SU-DHL-6 (cell line): ENCODE data around the gene MFN2.

Experiments used
- EZH2phosphoT487 ChIP-seq: fragments of 200-600 bp; sonication (generic), shearing (Covaris generic); conservative IDR thresholded peaks from 2 replicates; pipeline ENCODE4 v1.6.1; 2018; ENCODE audit warnings: mild to moderate bottlenecking, antibody characterized with exemption, low read length, moderate library complexity, mixed read lengths
- TF ChIP-seq, protein P1 (sequence below): fragments of 200-600 bp; sonication (generic); IDR thresholded peaks from one replicate; pipeline ENCODE4 v1.5.1; 2017; ENCODE audit warnings: antibody characterized with exemption, mild to moderate bottlenecking, low read length, moderate library complexity; ENCODE audit not compliant: insufficient read depth, poor library complexity, severe bottlenecking

DNA sequence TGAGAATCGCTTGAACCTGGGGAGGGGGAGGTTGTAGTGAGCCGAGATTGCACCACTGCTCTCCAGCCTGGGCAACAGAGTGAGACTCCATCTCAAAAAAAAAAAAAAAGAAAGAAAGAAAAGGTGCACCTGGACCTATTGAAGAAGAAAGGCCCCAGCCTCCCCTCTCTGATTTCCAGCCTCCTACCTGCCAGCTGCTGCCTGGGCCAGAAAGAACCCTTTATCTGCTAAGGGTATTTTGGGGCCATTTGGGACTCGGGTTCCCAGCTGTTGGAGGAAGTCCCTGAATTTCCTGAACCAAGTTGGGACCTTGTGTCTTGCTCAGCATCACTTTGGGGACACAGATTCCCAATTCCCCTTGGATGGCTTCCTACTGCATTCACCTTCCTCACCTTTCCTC lies 79.0 kb downstream of the MFN2 start:
- TF ChIP-seq, protein P1, sequence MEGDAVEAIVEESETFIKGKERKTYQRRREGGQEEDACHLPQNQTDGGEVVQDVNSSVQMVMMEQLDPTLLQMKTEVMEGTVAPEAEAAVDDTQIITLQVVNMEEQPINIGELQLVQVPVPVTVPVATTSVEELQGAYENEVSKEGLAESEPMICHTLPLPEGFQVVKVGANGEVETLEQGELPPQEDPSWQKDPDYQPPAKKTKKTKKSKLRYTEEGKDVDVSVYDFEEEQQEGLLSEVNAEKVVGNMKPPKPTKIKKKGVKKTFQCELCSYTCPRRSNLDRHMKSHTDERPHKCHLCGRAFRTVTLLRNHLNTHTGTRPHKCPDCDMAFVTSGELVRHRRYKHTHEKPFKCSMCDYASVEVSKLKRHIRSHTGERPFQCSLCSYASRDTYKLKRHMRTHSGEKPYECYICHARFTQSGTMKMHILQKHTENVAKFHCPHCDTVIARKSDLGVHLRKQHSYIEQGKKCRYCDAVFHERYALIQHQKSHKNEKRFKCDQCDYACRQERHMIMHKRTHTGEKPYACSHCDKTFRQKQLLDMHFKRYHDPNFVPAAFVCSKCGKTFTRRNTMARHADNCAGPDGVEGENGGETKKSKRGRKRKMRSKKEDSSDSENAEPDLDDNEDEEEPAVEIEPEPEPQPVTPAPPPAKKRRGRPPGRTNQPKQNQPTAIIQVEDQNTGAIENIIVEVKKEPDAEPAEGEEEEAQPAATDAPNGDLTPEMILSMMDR = no peak
- no peak for TF ChIP-seq EZH2phosphoT487
